NCI-H345 treated with DMSO at 0.1 percent for 48 hours (cell line): ENCODE measurements around the gene RSKR.
"Not testable (repeated sequence)": the region's sequence is repeated elsewhere in the genome, so short reads cannot be mapped to it uniquely, and the experiment has no call there.

ENCODE experiments used
- DNase-seq: peaks from one replicate; lab custom pipeline; 2025; ENCODE audit not compliant: unreplicated experiment; lab: John Stamatoyannopoulos, UW

The RSKR gene

GRCh38 chr17:28623696-28624095 is 9.7 kb upstream of the RSKR start:
- no peak for DNase-seq

GRCh38 chr17:28622186-28622585 is 8.2 kb upstream of the RSKR start:
- DNase-seq, result no peak

- no peak for DNase-seq
Measured at GRCh38 chr17:28620010-28620409, 6.0 kb upstream of the RSKR start.

- DNase-seq, result no peak
Measured at GRCh38 chr17:28618464-28618863, 4.5 kb upstream of the RSKR start.

- no peak for DNase-seq
Measured at GRCh38 chr17:28616281-28616680, 2.3 kb upstream of the RSKR start.

DNA sequence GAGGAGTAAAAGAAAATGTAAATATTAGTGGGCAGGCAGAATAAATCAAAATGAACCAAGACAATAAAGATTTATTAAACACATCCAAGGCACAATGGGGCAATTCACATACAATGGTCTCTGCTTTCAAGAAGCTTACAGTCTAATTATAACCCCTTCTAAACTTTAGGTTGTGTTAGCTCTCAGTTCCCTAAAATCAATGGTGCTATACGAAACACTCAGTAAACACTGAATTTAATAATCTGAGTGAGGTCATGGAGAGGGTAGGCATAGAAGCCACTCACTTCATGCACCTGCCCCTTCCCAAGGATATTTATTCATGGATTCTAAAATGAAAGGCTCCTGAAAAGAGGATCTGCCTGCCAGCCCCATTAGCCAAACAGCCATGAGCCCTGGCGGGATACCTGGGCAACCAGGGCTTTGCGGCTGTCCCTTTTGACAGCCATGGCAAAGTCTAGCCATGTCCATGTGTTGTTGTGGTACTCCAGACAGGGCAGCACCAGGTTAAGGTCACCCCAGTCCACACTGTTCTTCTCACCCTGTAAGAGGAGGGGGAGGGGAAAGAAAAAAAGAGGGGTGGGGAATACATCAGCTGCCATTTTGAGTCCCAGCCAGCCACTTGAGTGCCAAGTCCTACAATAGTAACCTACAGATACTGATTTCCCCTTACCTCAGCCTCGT is 1.4 kb upstream of the RSKR start:
- no peak for DNase-seq

DNA sequence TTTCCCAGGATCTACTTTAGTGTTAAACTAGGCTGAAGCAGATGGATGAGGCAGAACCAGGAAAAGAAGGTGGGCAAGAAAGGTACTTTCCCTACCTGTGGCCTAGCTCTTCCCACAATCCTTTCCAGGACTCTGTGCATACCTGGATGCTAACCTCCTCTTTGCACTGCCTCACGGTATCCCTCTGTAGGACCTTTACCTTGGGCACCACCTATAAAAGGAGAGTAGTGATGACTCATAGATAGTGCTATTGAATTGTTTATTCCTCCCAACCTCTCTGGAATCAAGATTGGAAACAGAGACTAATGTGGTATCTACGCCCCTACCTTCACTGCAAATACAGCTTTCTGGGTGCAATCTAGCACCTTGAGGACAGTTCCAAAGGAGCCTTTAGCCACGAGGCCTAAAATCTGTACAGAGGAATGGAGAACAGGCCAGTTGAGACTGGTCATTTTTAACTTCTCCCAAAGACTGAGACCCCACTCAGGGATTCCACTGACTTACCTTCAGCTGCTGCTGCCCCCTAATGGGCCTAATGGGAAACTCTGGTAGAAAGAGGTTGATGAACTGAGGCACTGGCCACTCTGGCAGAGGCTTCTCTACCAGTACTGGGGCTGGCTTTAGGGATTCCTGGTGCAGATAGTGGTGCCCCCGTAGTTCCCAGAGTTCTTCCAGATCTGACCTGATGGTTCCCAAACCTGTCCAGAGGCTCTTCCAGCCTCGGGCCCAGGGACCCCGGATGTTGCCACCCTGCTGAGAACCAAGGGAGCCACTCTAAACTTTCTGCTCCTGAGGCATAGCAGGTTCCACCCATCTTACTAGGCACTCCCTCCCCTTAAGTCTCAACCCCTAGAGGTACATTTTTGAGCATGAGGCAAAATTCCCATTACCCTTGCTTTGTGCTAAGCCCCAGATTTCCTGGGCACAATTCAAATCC is 781 bp downstream of the RSKR start:
- DNase-seq, result peak; percentile 2

DNA sequence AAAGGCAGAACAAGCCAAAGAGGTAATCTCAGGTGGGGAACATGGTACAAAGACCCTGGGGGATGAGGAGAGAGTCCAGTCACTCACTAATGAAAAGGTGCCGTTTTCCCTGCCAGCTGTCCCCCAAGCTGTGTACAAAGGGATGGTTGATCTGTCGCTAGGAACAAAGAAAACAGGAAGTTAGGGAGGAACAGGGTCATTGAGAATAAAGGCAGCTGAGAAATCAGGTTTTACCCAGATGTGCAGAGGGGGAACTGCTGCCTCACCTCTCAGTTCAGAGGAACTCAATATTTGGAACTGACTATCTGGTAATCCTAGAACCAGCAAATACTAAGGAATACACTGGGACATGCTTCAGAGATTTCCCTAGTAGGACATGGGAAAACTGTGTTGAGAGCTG is 1.5 kb downstream of the RSKR start:
- DNase-seq, result no peak

DNA sequence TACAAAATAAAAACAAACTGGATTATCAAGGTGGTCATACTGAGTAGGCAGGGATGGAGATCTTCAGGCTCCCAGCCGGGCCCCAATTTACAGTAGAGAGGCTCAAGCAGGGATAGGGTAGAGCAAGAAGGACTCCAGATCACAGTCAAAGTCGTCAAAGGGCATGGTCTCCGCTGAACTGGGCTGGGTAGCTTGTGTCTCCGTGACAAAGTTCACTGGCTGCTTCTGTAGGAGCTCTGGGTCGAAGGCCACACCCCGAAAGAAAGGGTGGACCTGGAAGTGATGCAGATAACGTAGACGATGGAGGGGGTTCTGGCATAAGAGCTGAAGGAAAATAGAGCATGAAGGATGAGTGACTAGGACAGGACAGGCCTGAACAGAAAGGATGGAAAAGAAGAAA is 3.6 kb downstream of the RSKR start:
- DNase-seq, result no peak

DNA sequence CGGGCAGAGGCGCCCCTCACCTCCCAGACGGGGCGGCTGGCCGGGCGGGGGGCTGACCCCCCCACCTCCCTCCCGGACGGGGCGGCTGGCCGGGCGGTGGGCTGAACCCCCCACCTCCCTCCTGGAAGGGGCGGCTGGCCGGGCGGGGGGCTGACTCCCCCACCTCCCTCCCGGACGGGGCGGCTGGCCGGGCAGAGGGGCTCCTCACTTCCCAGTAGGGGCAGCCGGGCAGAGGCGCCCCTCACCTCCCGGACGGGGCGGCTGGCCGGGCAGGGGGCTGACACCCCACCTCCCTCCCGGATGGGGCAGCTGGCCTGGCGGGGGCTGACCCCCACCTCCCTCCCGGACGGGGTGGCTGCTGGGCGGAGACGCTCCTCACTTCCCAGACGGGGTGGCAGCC is 10.0 kb downstream of the RSKR start:
- DNase-seq, result not testable (repeated sequence)

DNA sequence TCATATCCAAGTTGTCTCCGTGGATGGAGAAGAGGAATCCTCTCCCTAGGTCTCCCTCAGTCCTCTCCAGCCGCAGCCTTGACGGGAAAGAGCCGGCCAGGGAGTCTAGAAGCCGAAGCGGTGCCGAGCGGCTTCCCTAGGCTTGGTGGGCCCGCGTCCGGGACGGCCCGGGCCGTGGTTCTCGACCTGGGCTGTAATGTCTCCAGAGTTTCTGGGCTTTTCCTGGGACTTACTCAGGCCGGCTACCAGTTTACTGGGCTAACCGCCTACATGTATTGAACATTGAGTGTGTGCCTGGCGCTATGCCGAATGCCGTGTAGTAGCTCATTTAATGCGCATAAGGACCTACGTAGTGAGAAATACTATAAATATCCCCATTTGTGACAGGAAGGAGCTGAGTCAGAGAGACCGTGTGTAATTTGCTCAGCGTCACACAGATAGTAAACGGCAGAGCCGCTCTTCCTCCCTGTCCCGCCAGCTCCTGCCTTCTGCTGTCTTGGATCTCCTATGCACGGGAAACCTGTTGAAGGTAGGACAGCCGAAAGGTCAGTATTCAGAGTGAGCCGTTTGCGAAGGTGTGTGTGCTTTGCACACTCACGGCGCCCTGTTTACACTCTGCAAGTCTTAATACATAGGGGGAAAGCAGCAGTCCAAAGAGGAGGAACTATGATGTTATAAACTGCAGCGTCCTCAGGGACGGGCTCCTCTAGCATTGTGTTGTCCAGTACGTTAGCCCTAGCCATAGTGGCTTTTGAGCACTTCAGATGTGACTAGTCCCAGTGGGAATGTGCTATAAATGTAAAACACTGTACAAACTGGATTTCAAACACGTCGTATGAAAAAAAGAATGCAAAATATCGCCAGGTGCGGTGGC is 14.4 kb downstream of the RSKR start:
- DNase-seq, result peak; percentile 58

GRCh38 chr17:28598799-28599310 is 15.1 kb downstream of the RSKR start, which contains the start of gene SPAG5:
TSS of gene SPAG5 (minus strand) at chr17:28599025. CDS start at chr17:28598946, 79 bp downstream.
- DNase-seq, result peak; percentile 87

DNA sequence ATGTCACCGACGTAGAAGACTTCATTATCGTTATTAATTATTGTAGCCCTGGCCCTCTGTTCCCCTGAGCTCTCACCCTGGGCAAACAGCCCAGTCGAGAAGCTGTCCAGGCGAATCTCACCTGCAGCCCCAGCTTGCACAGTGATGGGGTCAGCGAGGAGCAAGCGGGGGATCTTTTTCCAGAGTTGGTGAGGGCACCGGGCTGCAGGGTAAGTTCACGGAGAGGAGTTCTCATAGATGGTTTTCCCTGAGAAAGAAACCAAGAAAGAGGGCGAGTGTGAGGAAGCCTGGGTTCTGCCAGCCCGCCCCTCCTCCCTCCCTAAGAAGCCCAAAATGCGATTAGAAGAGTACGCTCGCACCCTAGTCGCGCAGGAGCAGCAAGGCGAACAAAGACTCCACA is 15.6 kb downstream of the RSKR start:
- DNase-seq, result no peak

- DNase-seq, result no peak
Measured at GRCh38 chr17:28597606-28598383, 16.2 kb downstream of the RSKR start.

DNA sequence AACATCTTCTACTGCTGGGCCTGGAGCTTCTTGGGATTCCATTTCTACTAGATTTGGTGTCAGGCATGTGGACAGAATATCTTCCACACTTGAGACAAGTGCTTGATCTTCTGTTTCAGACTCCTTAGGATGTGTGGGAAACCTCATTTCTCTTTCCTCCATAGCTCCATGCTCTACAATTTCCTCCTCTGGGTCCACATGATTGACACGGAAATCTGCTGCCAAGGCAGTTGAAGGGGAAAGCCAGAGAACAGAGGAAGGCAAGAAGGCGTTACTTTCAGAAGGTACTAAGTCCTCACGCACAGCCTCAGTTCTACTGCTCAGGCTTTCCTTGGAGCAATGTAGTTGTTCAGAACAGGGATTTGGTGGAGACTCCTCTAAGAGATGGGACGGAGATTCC is 21.7 kb downstream of the RSKR start:
- DNase-seq, result no peak

DNA sequence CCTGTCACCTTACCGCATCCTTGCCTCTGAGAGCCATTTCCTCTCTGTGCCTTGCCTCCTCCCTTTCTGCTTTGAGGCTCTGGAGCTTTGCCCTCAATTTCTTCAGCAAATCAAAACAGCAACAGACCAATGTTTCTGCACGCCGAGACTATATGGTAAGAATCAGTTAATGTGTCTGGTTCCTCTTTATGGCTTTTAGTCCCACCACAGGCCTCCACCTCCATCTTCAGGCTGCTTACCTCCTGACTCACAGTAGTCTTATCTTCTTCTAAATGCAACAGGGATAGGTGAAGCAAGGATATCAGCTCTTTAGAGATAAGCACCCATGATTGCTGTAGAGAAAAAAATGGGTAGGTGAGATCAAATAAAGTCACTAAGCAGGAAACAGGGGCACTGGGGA is 28.1 kb downstream of the RSKR start:
- DNase-seq, result no peak

- DNase-seq, result no peak
Measured at GRCh38 chr17:28584434-28584833, 29.6 kb downstream of the RSKR start.

DNA sequence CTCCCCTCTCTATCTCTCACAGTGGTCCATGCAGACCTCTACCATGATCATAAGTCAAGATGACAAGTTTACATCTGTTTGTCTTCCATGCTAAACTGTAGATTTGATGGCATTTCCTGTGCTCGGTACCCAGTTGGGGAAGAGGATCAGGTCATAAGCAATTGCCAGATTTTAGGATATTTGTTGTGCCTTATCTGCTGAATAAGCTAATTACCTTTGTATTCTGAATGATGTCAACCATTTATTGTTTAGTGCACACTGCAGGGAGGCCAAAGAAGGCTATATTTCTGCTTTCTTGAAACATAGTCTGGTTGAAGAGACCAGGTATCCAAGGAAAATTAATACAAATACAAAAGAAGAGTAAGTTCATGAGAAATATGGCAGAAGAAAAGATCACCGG is 31.5 kb downstream of the RSKR start:
- no peak for DNase-seq

- DNase-seq, result no peak
Measured at GRCh38 chr17:28580959-28581358, 33.0 kb downstream of the RSKR start.

- DNase-seq, result no peak
Measured at GRCh38 chr17:28579526-28579925, 34.5 kb downstream of the RSKR start.
